ENCODE results near the gene HNRNPM.

- TF ChIP-seq CTCF (IDR thresholded peaks at IDR 0.05 in 4 of 5, conservative IDR thresholded peaks at IDR 0.05 in 1 of 5) (no peak), POLR2A (IDR thresholded peaks at IDR 0.05) (no peak)
Measured at GRCh38 chr19:8478598-8478997, 33.8 kb downstream of the HNRNPM start.
